OCI-LY3 (cell line): ENCODE data around the gene GABRG3.

Experiments used
- H2AFZ ChIP-seq: fragments of 200-600, 300-600 bp; shearing (Covaris generic); 2 replicates; pipeline ENCODE4 v1.6.0; 2014; ENCODE audit warnings: antibody characterized with exemption, low read depth, low read length
- H3K27ac ChIP-seq: fragments of 200-600, 300-600 bp; sonication (generic); 2 replicates; pipeline ENCODE4 v1.5.1; 2014; ENCODE audit warnings: mild to moderate bottlenecking, low read length, moderate library complexity, mixed read lengths
- H3K27me3 ChIP-seq: fragments of 200-600, 300-600 bp; sonication (generic); 2 replicates; pipeline ENCODE4 v1.6.1; 2014; ENCODE audit warnings: low read depth, low read length, mixed read lengths
- H3K36me3 ChIP-seq: fragments of 200-600, 300-600 bp; sonication (generic); replicated peaks from 2 replicates; pipeline ENCODE3; 2014; ENCODE audit warnings: low read depth, low read length, mixed read lengths
- H3K4me1 ChIP-seq: fragments of 300-600, 200-600 bp; sonication (generic); 2 replicates; pipeline ENCODE4 v1.6.1; 2014; ENCODE audit warnings: low read length, mixed read lengths
- H3K4me2 ChIP-seq: fragments of 200-600, 300-600 bp; sonication (generic); 2 replicates; pipeline ENCODE4 v1.6.1; 2014; ENCODE audit warnings: low read length, mixed read lengths
- H3K4me3 ChIP-seq: fragments of 300-600, 200-600 bp; sonication (generic); 2 replicates; pipeline ENCODE4 v1.5.1; 2014; ENCODE audit warnings: antibody characterized with exemption, mild to moderate bottlenecking, low read length, moderate library complexity
- H3K79me2 ChIP-seq: fragments of 300-600, 200-600 bp; shearing (Covaris generic); 2 replicates; pipeline ENCODE4 v1.6.1; 2014; ENCODE audit warnings: mild to moderate bottlenecking, low read length, mixed read lengths
- H3K9ac ChIP-seq: fragments of 300-600, 200-600 bp; shearing (Covaris generic); 2 replicates; pipeline ENCODE4 v1.6.0; 2014; ENCODE audit warnings: mild to moderate bottlenecking, low read length, moderate library complexity
- H3K9me3 ChIP-seq: fragments of 200-600, 300-600 bp; shearing (Covaris generic); 2 replicates; pipeline ENCODE4 v1.6.1; 2014; ENCODE audit warnings: low read length, mixed read lengths; ENCODE audit not compliant: insufficient read depth
- H4K20me1 ChIP-seq: fragments of 200-600, 300-600 bp; sonication (generic); 2 replicates; pipeline ENCODE4 v1.6.1; 2016; ENCODE audit warnings: low read length, mixed read lengths; ENCODE audit not compliant: insufficient read depth
- CTCF ChIP-seq: fragments of 200-600, 300-600 bp; sonication (generic); IDR thresholded peaks from 2 replicates; pipeline ENCODE4 v1.5.1; 2014; ENCODE audit warnings: antibody characterized with exemption, low read length, low read depth
- EZH2phosphoT487 ChIP-seq: fragments of 200-600 bp; shearing (Covaris generic); IDR thresholded peaks from 2 replicates; pipeline ENCODE4 v1.6.1; 2018; ENCODE audit warnings: antibody characterized with exemption, mixed run types, low read depth

GABRG3 gene

DNA sequence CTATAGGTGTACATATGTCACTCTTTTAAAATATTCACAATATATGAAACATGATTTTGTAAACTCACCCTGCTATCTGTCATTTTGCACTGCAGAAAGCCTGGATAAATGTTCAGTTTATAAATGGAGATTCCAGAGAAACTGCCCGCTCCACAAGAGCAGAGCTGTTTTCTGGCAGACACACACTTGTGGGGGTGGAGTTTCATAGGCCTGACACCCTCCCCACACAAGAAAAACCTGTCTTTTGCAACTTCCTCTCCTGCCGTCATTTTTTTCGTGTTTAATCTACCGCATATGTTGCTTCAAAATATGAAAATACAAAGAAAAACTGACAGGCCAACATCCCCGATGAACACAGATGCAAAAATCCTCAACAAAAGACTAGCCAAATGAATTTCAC lies 479.0 kb downstream of the GABRG3 start:
- H3K4me2 ChIP-seq, result no peak overlapping the region
- H3K36me3 ChIP-seq, result no peaks in the 10 kb centered on the region
- no peak overlapping the region for H3K4me3 ChIP-seq
- H3K9ac ChIP-seq, result no peak overlapping the region
- H3K9me3 ChIP-seq, result no peaks in the 10 kb centered on the region
- no peaks in the 10 kb centered on the region for H4K20me1 ChIP-seq
- no peaks in the 10 kb centered on the region for H3K4me1 ChIP-seq
- no peak overlapping the region for H2AFZ ChIP-seq
- no peak overlapping the region for H3K27ac ChIP-seq
- TF ChIP-seq EZH2phosphoT487 (no peak), CTCF (no peak)
- no peaks in the 10 kb centered on the region for H3K27me3 ChIP-seq
- H3K79me2 ChIP-seq, result no peaks in the 10 kb centered on the region

DNA sequence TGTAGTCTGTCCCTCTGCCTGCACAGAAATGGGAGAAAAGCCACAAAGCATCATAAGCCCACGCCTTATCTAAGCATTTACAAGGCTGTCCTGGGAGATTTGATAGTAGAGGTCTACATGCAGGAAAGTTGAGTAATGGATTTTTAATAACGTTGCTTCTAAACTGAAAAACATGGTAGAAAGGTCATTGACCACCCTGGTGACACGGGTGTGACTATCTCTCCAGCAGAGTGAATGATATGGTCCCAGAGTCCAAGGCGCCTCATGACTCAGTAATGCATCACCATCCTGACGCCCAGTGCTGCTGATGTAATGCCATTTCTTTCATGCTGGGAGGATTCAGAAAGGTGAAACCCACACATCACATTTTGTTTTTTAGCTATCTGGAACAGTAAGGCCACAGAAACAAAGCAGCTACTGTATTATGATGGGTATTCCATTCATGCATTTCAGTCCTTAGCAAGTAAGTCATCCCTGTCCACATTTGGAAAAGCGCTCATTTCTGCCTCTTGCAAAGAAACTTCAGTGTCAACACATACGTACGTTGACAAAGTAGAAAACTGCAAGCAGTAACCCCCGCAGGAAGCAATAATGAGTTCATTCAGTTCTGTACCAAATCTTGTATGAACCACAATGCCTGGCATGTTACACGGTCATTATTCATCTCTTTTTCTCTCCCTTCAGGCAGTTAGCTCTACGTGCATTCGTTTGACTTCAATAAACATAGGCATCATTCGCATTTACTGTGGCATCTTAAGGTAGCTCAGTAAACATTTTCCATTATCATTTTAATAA lies 483.5 kb downstream of the GABRG3 start:
- Histone ChIP-seq H3K79me2 (no peaks in the 10 kb centered on the region), H3K4me1 (no peaks in the 10 kb centered on the region), H3K9ac (no peak overlapping the region), H3K36me3 (no peaks in the 10 kb centered on the region), H2AFZ (no peak overlapping the region), H4K20me1 (no peaks in the 10 kb centered on the region), H3K4me2 (no peak overlapping the region), H3K4me3 (no peak overlapping the region), H3K9me3 (no peaks in the 10 kb centered on the region), H3K27ac (no peak overlapping the region), H3K27me3 (no peaks in the 10 kb centered on the region)
- no peak for TF ChIP-seq CTCF
- no peak for TF ChIP-seq EZH2phosphoT487

DNA sequence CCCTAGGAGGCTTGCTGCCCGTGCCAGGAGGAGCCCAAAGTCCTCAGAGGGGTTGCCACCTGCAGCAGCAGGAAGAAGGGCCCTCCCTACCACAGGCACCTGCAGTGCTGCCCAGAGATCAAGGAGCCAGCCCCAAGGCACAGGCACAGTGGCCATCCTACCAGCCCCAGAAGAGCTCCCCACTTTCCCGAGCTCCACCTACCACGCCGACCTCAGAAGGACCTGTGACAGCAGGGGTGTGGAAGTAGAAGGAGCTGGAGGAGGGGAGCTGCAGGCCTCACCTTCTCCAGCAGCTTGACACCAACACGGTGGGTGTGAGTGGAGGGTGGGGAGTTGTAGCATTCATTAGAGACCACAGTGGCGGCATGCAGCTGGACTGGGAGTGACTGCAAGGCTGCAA lies 485.8 kb downstream of the GABRG3 start:
- TF ChIP-seq CTCF (no peak), EZH2phosphoT487 (no peak)
- Histone ChIP-seq H3K4me2 (no peak overlapping the region), H3K27ac (no peak overlapping the region), H3K27me3 (no peaks in the 10 kb centered on the region), H3K36me3 (no peaks in the 10 kb centered on the region), H4K20me1 (no peaks in the 10 kb centered on the region), H3K9ac (no peak overlapping the region), H2AFZ (no peak overlapping the region), H3K9me3 (no peaks in the 10 kb centered on the region; the same call in 1 of the 2 replicates), H3K4me3 (no peak overlapping the region), H3K4me1 (no peaks in the 10 kb centered on the region), H3K79me2 (no peaks in the 10 kb centered on the region)

- Histone ChIP-seq H3K79me2 (no peaks in the 10 kb centered on the region), H3K4me2 (no peak overlapping the region), H3K27ac (no peak overlapping the region), H3K4me3 (no peak overlapping the region), H3K9ac (no peak overlapping the region), H3K4me1 (no peaks in the 10 kb centered on the region), H3K9me3 (no peaks in the 10 kb centered on the region; the same call in 1 of the 2 replicates), H3K27me3 (no peaks in the 10 kb centered on the region), H2AFZ (no peak overlapping the region), H4K20me1 (no peaks in the 10 kb centered on the region), H3K36me3 (no peaks in the 10 kb centered on the region)
- TF ChIP-seq EZH2phosphoT487, result no peak
- TF ChIP-seq CTCF, result no peak
These were observed 486.8 kb downstream of the GABRG3 start for GRCh38 chr15:27457766-27458165.
